Suprapubic skin (tissue), 4 donors: Measurements from ENCODE around the gene TANGO6. TPM values are rescaled to one million over a fixed set of nuclear protein-coding genes. Genes with fewer than 3 reads are reported as not detected.

Source experiments
- DNase-seq, 2 donors: peaks; one replicate each; pipeline ENCODE4 v3.0.0-alpha.2; 2019; ENCODE audit warnings: low spot score in 2 of 2
- H3K27ac ChIP-seq: fragments of 200-600 bp; sonication (generic); one replicate; pipeline ENCODE4 v1.5.1; 2019
- H3K27me3 ChIP-seq: fragments of 200-600 bp; sonication (generic); one replicate; pipeline ENCODE4 v1.5.1; 2019
- H3K36me3 ChIP-seq: fragments of 200-600 bp; sonication (generic); one replicate; pipeline ENCODE4 v1.5.1; 2019
- H3K4me1 ChIP-seq: fragments of 200-600 bp; sonication (generic); one replicate; pipeline ENCODE4 v1.5.1; 2019
- H3K4me3 ChIP-seq: fragments of 200-600 bp; sonication (generic); one replicate; pipeline ENCODE4 v1.5.1; 2019; ENCODE audit warnings: mild to moderate bottlenecking
- H3K9me3 ChIP-seq: fragments of 200-600 bp; sonication (generic); one replicate; pipeline ENCODE4 v1.5.1; 2019
- CTCF ChIP-seq, 2 donors: fragments of 200-600 bp in 1 of 2; fragments of 450-650 bp in 1 of 2; sonication (generic) in 1 of 2; IDR thresholded peaks; one replicate each; pipeline ENCODE4 v1.5.1; 2016 to 2019; ENCODE audit warnings: antibody characterized with exemption in 2 of 2, mild to moderate bottlenecking in 1 of 2, moderate library complexity in 1 of 2
- EP300 ChIP-seq: sonication (generic); formaldehyde crosslinking; IDR thresholded peaks from one replicate; pipeline ENCODE4 v1.6.1; 2017; ENCODE audit warnings: antibody characterized with exemption
- POLR2A ChIP-seq, 2 donors: fragments of 450-650 bp; IDR thresholded peaks; one replicate each; pipeline ENCODE4 v1.6.1; 2017; ENCODE audit warnings: antibody characterized with exemption in 2 of 2, mild to moderate bottlenecking in 2 of 2, moderate library complexity in 2 of 2
- POLR2AphosphoS5 ChIP-seq, 3 donors: sonication (generic); formaldehyde crosslinking; IDR thresholded peaks; one replicate each; pipeline ENCODE4 v1.6.1; 2017; ENCODE audit warnings: antibody characterized with exemption in 3 of 3
- WGBS: methylation state at CpG from one replicate; pipeline ENCODE4 v1.1.5; 2018; 5-methylcytosine and 5-hydroxymethylcytosine counted together
- total RNA-seq, 4 donors: library from RNA; depleted of rRNA; stranded (reverse); fragments of >200 nt; gene quantifications; one replicate each; pipeline ENCODE4 v1.1.0, GENCODE V29; 2016

TANGO6 gene
- total RNA-seq, 4 donors from 2014 or later, result 10.6 to 14.0 (median 12.0) TPM

- no peak for DNase-seq
- WGBS, result 89% methylated on average over 3 of the region's 3 CpGs
- Histone ChIP-seq H3K27me3 (no peaks in the 10 kb centered on the region), H3K9me3 (no peaks in the 10 kb centered on the region), H3K36me3 (peaks cover 77% of the 10 kb centered on the region), H3K27ac (no peak overlapping the region), H3K4me1 (no peaks in the 10 kb centered on the region), H3K4me3 (no peak overlapping the region)
- TF ChIP-seq POLR2AphosphoS5 (IDR thresholded peaks at IDR 0.05), result no peak
- no peak for TF ChIP-seq POLR2A (IDR thresholded peaks at IDR 0.05)
- TF ChIP-seq EP300, result no peak
- TF ChIP-seq CTCF (IDR thresholded peaks at IDR 0.05), result no peak
Observed at GRCh38 chr16:68814516-68814915, 28.8 kb upstream of the TANGO6 start.

- no peaks in the 10 kb centered on the region for H3K27me3 ChIP-seq
- DNase-seq, result no peak
- H3K4me1 ChIP-seq, result no peaks in the 10 kb centered on the region
- H3K27ac ChIP-seq, result no peak overlapping the region
- no peak for TF ChIP-seq POLR2AphosphoS5 (IDR thresholded peaks at IDR 0.05)
- no peak for TF ChIP-seq POLR2A (IDR thresholded peaks at IDR 0.05)
- TF ChIP-seq EP300, result no peak
- no peak for TF ChIP-seq CTCF (IDR thresholded peaks at IDR 0.05)
- WGBS, result 78% methylated on average over 8 of the region's 8 CpGs
- peaks cover 54% of the 10 kb centered on the region for H3K36me3 ChIP-seq
- no peak overlapping the region for H3K4me3 ChIP-seq
- H3K9me3 ChIP-seq, result no peaks in the 10 kb centered on the region
Observed at GRCh38 chr16:68823401-68824135, 19.8 kb upstream of the TANGO6 start.

- DNase-seq, result no peak
- Histone ChIP-seq H3K4me3 (no peak overlapping the region), H3K4me1 (no peaks in the 10 kb centered on the region), H3K27ac (no peak overlapping the region), H3K27me3 (no peaks in the 10 kb centered on the region), H3K36me3 (peaks cover 53% of the 10 kb centered on the region), H3K9me3 (no peaks in the 10 kb centered on the region)
- TF ChIP-seq EP300 (no peak), POLR2AphosphoS5 (IDR thresholded peaks at IDR 0.05) (no peak), POLR2A (IDR thresholded peaks at IDR 0.05) (no peak), CTCF (IDR thresholded peaks at IDR 0.05) (no peak)
Observed at GRCh38 chr16:68825427-68825826, 17.9 kb upstream of the TANGO6 start.

- no peaks in the 10 kb centered on the region for H3K27me3 ChIP-seq
- DNase-seq, result no peak
- H3K4me3 ChIP-seq, result no peak overlapping the region
- peaks cover 57% of the 10 kb centered on the region for H3K36me3 ChIP-seq
- WGBS, result 90% methylated on average over 6 of the region's 6 CpGs
- H3K27ac ChIP-seq, result no peak overlapping the region
- TF ChIP-seq POLR2A (IDR thresholded peaks at IDR 0.05) (no peak), POLR2AphosphoS5 (IDR thresholded peaks at IDR 0.05) (no peak), EP300 (no peak), CTCF (IDR thresholded peaks at IDR 0.05) (no peak)
- H3K4me1 ChIP-seq, result no peaks in the 10 kb centered on the region
- no peaks in the 10 kb centered on the region for H3K9me3 ChIP-seq
Observed at GRCh38 chr16:68826652-68827051, 16.7 kb upstream of the TANGO6 start.

- H3K27me3 ChIP-seq, result no peaks in the 10 kb centered on the region
- H3K4me1 ChIP-seq, result no peaks in the 10 kb centered on the region
- 83% methylated on average over 14 of the region's 14 CpGs for WGBS
- peaks cover 51% of the 10 kb centered on the region for H3K36me3 ChIP-seq
- TF ChIP-seq POLR2A (IDR thresholded peaks at IDR 0.05), result no peak
- no peak for TF ChIP-seq CTCF (IDR thresholded peaks at IDR 0.05)
- no peak for TF ChIP-seq POLR2AphosphoS5 (IDR thresholded peaks at IDR 0.05)
- no peak for TF ChIP-seq EP300
- H3K9me3 ChIP-seq, result no peaks in the 10 kb centered on the region
- DNase-seq, result no peak
- H3K27ac ChIP-seq, result no peak overlapping the region
- no peak overlapping the region for H3K4me3 ChIP-seq
Observed at GRCh38 chr16:68833251-68833650, 10.1 kb upstream of the TANGO6 start.
